ENCODE data around the gene DYSF. TPM values are rescaled to one million over a fixed set of nuclear protein-coding genes. Genes with fewer than 3 reads are reported as not detected.
A peak's percentile ranks its signal among the peaks of the same experiment; 100 is the strongest.

DYSF gene
- total RNA-seq, 4 donors from 2014 or later: 2.8 to 14.9 (median 4.0) TPM

DNA sequence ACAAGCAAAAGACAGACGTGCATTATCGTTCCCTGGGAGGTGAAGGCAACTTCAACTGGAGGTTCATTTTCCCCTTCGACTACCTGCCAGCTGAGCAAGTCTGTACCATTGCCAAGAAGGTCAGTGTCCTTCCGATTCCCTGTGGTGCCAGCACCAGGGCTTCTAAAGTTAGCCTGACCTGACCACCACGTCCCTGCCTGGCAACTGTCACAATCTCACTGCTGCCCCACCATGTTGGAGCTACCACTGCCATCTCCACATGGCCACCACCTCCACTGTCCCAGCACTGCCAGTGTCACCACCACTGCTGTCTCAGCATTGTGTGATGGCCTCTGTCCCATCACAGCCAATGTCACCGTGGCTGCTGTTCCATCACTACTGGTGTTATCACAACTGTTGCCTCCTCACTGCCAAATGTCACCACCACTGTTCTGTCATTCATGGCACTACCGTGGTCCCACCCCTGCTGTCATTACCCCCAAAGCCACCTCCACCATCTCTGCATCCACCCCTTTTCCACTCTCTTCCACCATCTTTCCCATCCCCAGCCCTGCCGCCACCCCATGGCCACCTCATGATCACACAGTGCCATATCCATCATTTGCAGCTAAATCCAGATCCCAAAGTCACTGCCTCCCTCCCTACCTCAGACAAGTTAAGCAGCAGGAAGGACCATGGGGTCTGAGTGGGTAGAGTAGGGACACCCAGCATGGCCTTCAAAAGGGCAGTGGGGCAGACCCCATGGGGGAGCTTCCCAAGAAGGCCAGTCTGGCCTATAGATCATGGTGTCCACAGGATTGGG, 216.5 kb downstream of the DYSF start:
- H3K4me1 ChIP-seq: no peaks in the 10 kb centered on the region
- H3K4me3 ChIP-seq: no peak overlapping the region
- peak in 2 of 3 donors; percentile 36 for DNase-seq
- H3K27ac ChIP-seq: no peak overlapping the region
- no peaks in the 10 kb centered on the region for H3K27me3 ChIP-seq
- H3K9me3 ChIP-seq: no peaks in the 10 kb centered on the region
- no peak for TF ChIP-seq CTCF (IDR thresholded peaks at IDR 0.05)
- no peak for TF ChIP-seq POLR2A (IDR thresholded peaks at IDR 0.05)
- no peaks in the 10 kb centered on the region for H3K36me3 ChIP-seq

GRCh38 chr2:71670430-71670795, 217.1 kb downstream of the DYSF start:
- Histone ChIP-seq H3K36me3 (no peaks in the 10 kb centered on the region), H3K4me1 (no peaks in the 10 kb centered on the region), H3K27me3 (no peaks in the 10 kb centered on the region), H3K9me3 (no peaks in the 10 kb centered on the region), H3K27ac (no peak overlapping the region), H3K4me3 (no peak overlapping the region)
- TF ChIP-seq CTCF (IDR thresholded peaks at IDR 0.05): no peak
- no peak for TF ChIP-seq POLR2A (IDR thresholded peaks at IDR 0.05)
- no peak for DNase-seq

DNA sequence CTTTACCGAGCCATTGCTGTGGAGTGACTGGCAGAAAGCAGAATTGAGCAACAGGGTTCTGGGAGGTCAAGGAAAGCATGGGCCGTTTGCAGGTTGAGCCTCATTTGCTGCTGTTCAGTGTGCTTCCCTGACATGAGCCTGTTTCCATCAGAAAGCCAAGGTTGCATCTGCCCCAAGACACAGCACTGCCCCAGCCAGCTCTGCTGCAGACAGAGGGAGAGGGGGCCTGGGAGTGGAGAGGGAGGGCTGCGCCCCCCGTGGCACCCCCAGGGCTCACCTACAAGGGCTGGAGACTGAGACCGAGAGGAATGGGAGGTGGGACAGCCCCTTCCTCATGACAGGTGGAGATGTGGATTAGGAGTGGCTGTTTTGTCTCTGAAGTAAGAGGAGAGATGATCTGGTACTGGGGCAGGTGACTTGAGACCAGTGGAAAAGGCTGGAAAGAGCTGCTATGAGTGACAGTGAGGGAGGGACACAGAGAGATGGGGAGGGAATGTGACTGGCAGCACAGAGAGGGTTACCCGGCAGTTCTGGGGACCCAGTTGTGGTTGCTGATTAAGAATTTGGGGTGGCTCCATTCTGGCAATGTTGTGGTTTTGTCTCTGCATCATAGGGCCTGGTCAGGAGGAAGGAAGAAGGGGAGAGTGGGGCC, 218.0 kb downstream of the DYSF start:
- no peaks in the 10 kb centered on the region for H3K27me3 ChIP-seq
- H3K4me3 ChIP-seq: no peak overlapping the region
- no peak overlapping the region for H3K27ac ChIP-seq
- TF ChIP-seq POLR2A (IDR thresholded peaks at IDR 0.05) (no peak), CTCF (IDR thresholded peaks at IDR 0.05) (no peak)
- H3K36me3 ChIP-seq: no peaks in the 10 kb centered on the region
- peak in 2 of 3 donors; percentile 22 to 30 for DNase-seq
- no peaks in the 10 kb centered on the region for H3K4me1 ChIP-seq
- H3K9me3 ChIP-seq: no peaks in the 10 kb centered on the region

DNA sequence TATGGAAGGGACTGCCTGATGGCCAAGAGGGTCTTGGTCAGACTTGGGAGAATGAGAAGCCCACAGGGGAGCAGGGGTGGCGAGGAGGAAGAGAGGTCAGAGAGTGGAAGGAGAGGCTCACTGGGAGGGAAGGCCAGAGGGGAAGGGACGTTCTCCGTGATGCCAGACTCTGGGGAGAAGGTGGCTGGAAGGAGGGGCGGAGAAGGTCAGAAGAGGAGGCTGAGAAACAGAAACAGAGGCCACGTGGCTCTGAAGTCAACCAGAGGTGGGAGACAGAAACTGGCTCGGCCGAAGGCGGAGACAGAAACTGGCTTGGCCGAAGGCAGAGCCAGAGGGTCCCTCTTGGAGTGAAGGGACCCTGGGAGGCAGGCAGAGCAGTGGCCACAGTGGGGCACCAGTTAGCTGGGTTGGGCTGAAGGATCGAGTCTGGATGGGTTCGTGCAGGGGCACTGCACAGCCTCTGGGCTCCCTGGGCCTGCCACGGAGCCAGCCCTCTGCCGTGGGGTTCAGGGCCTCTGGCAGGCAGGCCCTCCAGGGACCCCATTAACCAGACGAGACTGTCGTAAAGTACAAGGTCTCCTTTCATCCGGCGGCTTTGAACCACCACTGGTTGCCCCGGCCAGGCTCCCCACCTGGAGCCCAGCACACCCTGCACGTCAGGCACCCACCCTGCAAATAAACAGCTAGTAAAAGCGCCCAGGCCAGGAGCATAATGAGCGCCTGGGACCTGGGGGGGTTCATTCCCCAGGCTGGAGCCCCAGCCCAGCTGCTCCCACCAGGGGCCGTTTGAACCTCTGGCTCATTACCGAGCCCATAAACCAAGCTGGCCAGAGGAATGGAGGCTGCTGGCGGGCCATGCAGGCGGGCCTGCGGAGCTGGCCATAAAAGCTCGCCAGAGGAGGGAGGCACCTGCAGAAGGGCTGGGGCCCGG, 218.8 kb downstream of the DYSF start:
- H3K27me3 ChIP-seq: no peaks in the 10 kb centered on the region
- peak in 2 of 3 donors; percentile 39 to 40 for DNase-seq
- H3K9me3 ChIP-seq: no peaks in the 10 kb centered on the region
- H3K27ac ChIP-seq: no peak overlapping the region
- H3K36me3 ChIP-seq: no peaks in the 10 kb centered on the region
- H3K4me1 ChIP-seq: no peaks in the 10 kb centered on the region
- no peak for TF ChIP-seq POLR2A (IDR thresholded peaks at IDR 0.05)
- H3K4me3 ChIP-seq: no peak overlapping the region

GRCh38 chr2:71672826-71673795, 219.8 kb downstream of the DYSF start:
- H3K27ac ChIP-seq: no peak overlapping the region
- DNase-seq: no peak
- no peaks in the 10 kb centered on the region for H3K9me3 ChIP-seq
- no peaks in the 10 kb centered on the region for H3K27me3 ChIP-seq
- TF ChIP-seq CTCF (IDR thresholded peaks at IDR 0.05) (no peak), POLR2A (IDR thresholded peaks at IDR 0.05) (no peak)
- H3K36me3 ChIP-seq: no peaks in the 10 kb centered on the region
- no peak overlapping the region for H3K4me3 ChIP-seq
- no peaks in the 10 kb centered on the region for H3K4me1 ChIP-seq

Measured in Peyer's patch (tissue), 4 donors.